Astrocyte (in vitro differentiated cells and primary cell): ENCODE measurements around the gene CERS4. TPM values are rescaled to one million over a fixed set of nuclear protein-coding genes. Genes with fewer than 3 reads are reported as not detected.
"Not testable (repeated sequence)": the region's sequence is repeated elsewhere in the genome, so short reads cannot be mapped to it uniquely, and the experiment has no call there.

Experiments used
- DNase-seq: peaks from one replicate; pipeline ENCODE4 v3.0.0-alpha.2; 2010; ENCODE audit warnings: low read depth
- FAIRE-seq: peaks from 2 replicates; lab custom pipeline; 2011; peaks lifted over from hg19 to GRCh38; lab: Jason Lieb, UNC
- H2AFZ ChIP-seq: 2 replicates; pipeline ENCODE4 v1.6.0; 2012; ENCODE audit warnings: low read depth, low read length, inconsistent platforms
- H3K27ac ChIP-seq: 2 replicates; pipeline ENCODE4 v1.5.1; 2011; ENCODE audit warnings: low read depth, low read length, inconsistent platforms
- H3K27me3 ChIP-seq: 2 replicates; pipeline ENCODE4 v1.6.0; 2011; ENCODE audit warnings: low read length, inconsistent platforms; ENCODE audit not compliant: insufficient read depth
- H3K36me3 ChIP-seq: 2 replicates; pipeline ENCODE4 v1.5.1; 2011; ENCODE audit warnings: low read length, inconsistent platforms; ENCODE audit not compliant: insufficient read depth
- H3K4me1 ChIP-seq: 2 replicates; pipeline ENCODE4 v1.5.1; 2011; ENCODE audit warnings: low read length, inconsistent platforms; ENCODE audit not compliant: insufficient read depth
- H3K4me2 ChIP-seq: 2 replicates; pipeline ENCODE4 v1.6.0; 2012; ENCODE audit warnings: low read length, inconsistent platforms
- H3K4me3 ChIP-seq: 2 replicates; pipeline ENCODE4 v1.5.1; 2011; ENCODE audit warnings: low read depth, mild to moderate bottlenecking, low read length, inconsistent platforms; ENCODE audit not compliant: insufficient read depth
- H3K79me2 ChIP-seq: 2 replicates; pipeline ENCODE4 v1.6.0; 2012; ENCODE audit warnings: mild to moderate bottlenecking, low read length, inconsistent platforms; ENCODE audit not compliant: insufficient read depth
- H3K9ac ChIP-seq: 2 replicates; pipeline ENCODE4 v1.6.0; 2012; ENCODE audit warnings: mild to moderate bottlenecking, low read length, inconsistent platforms
- H3K9me3 ChIP-seq: 2 replicates; pipeline ENCODE4 v1.5.1; 2012; ENCODE audit warnings: low read depth, mild to moderate bottlenecking, low read length, inconsistent platforms; ENCODE audit not compliant: insufficient read depth
- H4K20me1 ChIP-seq: 2 replicates; pipeline ENCODE4 v1.6.0; 2012; ENCODE audit warnings: low read length, inconsistent platforms; ENCODE audit not compliant: insufficient read depth
- H3K27ac Mint-ChIP-seq: one replicate; pipeline ENCODE4 v1.8.0; 2021; ENCODE audit warnings: mild to moderate bottlenecking, mixed read lengths; ENCODE audit not compliant: unreplicated experiment
- H3K27me3 Mint-ChIP-seq: one replicate; pipeline ENCODE4 v1.8.0; 2021; ENCODE audit warnings: low read depth, mixed read lengths; ENCODE audit not compliant: unreplicated experiment
- H3K36me3 Mint-ChIP-seq: one replicate; pipeline ENCODE4 v1.8.0; 2021; ENCODE audit warnings: low read depth, mixed read lengths; ENCODE audit not compliant: unreplicated experiment
- H3K4me1 Mint-ChIP-seq: one replicate; pipeline ENCODE4 v1.8.0; 2021; ENCODE audit warnings: low read depth, mixed read lengths; ENCODE audit not compliant: unreplicated experiment
- H3K4me3 Mint-ChIP-seq: one replicate; pipeline ENCODE4 v1.8.0; 2021; ENCODE audit warnings: mild to moderate bottlenecking, moderate library complexity, mixed read lengths; ENCODE audit not compliant: unreplicated experiment
- H3K9me3 Mint-ChIP-seq: one replicate; pipeline ENCODE4 v1.8.0; 2021; ENCODE audit warnings: mild to moderate bottlenecking, mixed read lengths; ENCODE audit not compliant: unreplicated experiment
- EZH2 ChIP-seq: IDR thresholded peaks from 2 replicates; pipeline ENCODE4 v1.6.1; 2012; ENCODE audit warnings: mild to moderate bottlenecking, low read length, inconsistent platforms; ENCODE audit not compliant: insufficient read depth
- total RNA-seq: library from RNA; stranded (reverse); gene quantifications from 2 replicates; pipeline ENCODE4 v1.2.1, GENCODE V29; 2021
- TF ChIP-seq, protein P1 (sequence below): IDR thresholded peaks from 2 replicates; pipeline ENCODE4 v1.5.1; 2011; ENCODE audit warnings: low read depth, mild to moderate bottlenecking, inconsistent platforms, low read length, moderate library complexity; ENCODE audit not compliant: insufficient read depth

CERS4 gene
- total RNA-seq, 1 donor from 2014 or later, result 15.7 TPM

DNA sequence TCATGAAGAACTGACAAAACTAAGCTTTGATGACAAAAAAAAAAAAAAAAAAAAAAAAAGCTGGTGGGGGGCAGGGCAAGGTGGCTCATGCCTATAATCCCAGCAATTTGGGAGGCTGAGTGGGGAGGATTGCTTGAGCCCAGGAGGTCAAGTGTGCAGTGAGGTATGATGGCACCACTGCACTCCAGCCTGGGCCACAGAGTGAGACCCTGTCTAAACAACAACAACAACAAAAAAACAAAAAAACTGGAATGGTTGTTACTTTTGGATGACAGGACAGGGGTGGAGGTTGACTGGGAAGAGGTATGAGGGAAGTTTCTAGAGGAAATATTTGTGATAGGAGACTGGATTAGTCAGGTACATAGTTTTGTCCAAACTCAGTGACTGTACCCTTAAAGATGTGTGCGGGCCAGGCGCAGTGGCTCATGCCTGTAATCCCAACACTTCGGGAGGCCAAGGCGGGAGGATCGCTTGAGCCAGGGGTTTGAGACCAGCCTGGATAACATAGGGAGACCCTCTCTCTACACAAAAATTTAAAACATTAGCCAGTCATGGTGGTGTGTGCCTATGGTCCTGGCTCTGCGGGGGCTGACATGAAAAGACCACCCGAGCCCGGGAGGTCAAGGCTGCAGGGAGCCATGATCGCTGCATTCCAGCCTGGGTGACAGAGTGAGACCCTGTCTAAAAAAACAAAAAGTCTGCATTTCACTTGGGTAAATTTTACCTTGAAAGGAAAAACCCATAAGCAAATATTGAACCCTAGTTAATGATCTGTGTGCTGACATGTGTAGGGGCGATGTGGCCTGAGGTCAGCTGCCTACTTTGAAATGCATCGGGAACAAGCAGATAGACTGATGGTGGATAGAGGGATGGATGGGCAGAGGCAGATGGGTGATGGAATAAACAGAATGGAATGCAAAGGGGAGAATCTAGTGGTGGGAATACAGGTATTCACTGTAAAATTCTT, 37.0 kb downstream of the CERS4 start:
- TF ChIP-seq, protein P1, sequence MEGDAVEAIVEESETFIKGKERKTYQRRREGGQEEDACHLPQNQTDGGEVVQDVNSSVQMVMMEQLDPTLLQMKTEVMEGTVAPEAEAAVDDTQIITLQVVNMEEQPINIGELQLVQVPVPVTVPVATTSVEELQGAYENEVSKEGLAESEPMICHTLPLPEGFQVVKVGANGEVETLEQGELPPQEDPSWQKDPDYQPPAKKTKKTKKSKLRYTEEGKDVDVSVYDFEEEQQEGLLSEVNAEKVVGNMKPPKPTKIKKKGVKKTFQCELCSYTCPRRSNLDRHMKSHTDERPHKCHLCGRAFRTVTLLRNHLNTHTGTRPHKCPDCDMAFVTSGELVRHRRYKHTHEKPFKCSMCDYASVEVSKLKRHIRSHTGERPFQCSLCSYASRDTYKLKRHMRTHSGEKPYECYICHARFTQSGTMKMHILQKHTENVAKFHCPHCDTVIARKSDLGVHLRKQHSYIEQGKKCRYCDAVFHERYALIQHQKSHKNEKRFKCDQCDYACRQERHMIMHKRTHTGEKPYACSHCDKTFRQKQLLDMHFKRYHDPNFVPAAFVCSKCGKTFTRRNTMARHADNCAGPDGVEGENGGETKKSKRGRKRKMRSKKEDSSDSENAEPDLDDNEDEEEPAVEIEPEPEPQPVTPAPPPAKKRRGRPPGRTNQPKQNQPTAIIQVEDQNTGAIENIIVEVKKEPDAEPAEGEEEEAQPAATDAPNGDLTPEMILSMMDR, result no peak
- no peak for TF ChIP-seq EZH2

DNA sequence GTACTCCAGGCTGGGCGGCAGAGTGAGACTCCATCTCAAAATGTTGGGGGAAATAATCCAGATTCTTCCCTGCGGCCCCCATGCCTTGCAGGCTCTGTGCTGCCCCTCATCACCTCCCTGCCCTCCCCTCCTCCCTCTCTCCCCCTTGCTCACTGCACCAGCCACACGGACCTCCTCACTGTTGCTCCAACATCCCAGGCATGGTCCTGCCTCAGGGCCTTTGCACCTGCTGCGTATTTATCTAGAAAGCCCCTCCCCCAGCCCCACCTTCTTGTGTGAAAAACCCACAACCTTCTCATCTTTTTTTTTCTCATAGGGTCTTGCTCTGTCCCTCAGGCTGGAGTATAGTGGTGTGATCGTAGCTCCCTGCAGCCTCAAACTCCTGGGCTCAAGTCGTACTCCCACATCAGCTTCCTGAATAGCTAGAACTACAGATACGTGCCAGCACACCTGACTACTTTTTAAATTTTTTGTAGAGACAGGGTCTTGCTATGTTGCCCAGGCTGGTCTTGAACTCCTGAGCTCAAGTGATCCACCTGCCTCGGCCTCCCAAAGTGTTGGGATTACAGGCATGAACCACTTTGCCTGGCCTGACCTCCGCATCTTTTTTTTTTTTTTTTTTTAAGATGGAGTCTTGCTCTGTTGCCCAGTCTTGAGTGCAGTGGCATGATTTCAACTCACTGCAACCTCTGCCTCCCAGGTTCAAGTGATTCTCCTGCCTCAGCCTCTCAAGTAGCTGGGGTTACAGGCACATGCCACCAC, 38.1 kb downstream of the CERS4 start:
- not testable (repeated sequence) for H3K9ac ChIP-seq, H3K4me1 Mint-ChIP-seq, H3K4me1 ChIP-seq, H3K36me3 ChIP-seq, H3K36me3 Mint-ChIP-seq, H3K4me2 ChIP-seq, FAIRE-seq, H3K27me3 ChIP-seq, H2AFZ ChIP-seq, H3K4me3 ChIP-seq, DNase-seq, H3K27ac Mint-ChIP-seq, H3K79me2 ChIP-seq, H3K9me3 ChIP-seq, H4K20me1 ChIP-seq, H3K27ac ChIP-seq, H3K4me3 Mint-ChIP-seq, H3K27me3 Mint-ChIP-seq
- H3K9me3 Mint-ChIP-seq, result peaks cover 10% of the 10 kb centered on the region

More for the DNA sequence above, 37.0 kb downstream of the CERS4 start:
- no peak overlapping the region for H3K27ac Mint-ChIP-seq
- no peak for DNase-seq
- H3K27me3 ChIP-seq, result no peaks in the 10 kb centered on the region
- no peak overlapping the region for H2AFZ ChIP-seq
- peaks cover 5% of the 10 kb centered on the region for H3K9me3 ChIP-seq
- peaks cover 5% of the 10 kb centered on the region for H3K4me1 Mint-ChIP-seq
- no peak overlapping the region for H3K9ac ChIP-seq
- no peak for FAIRE-seq
- H3K27me3 Mint-ChIP-seq, result no peaks in the 10 kb centered on the region
- peaks cover 4% of the 10 kb centered on the region for H3K36me3 Mint-ChIP-seq
- no peak overlapping the region for H3K27ac ChIP-seq
- H4K20me1 ChIP-seq, result no peaks in the 10 kb centered on the region
- no peak overlapping the region for H3K4me3 Mint-ChIP-seq
- no peaks in the 10 kb centered on the region for H3K36me3 ChIP-seq
- H3K4me2 ChIP-seq, result no peak overlapping the region
- H3K4me1 ChIP-seq, result no peaks in the 10 kb centered on the region
- no peaks in the 10 kb centered on the region for H3K79me2 ChIP-seq
- H3K9me3 Mint-ChIP-seq, result peaks cover 12% of the 10 kb centered on the region
- no peak overlapping the region for H3K4me3 ChIP-seq
